HFF-Myc (cell line): ENCODE measurements around the gene SMAD6.

ENCODE experiments used
- DNase-seq: peaks from one replicate; pipeline ENCODE4 v3.0.0-alpha.2; 2011; ENCODE audit warnings: low read depth; ENCODE audit errors: extremely low read depth
- H3K4me3 ChIP-seq: replicated peaks from 2 replicates; pipeline ENCODE4 v1.5.1; 2011; ENCODE audit warnings: low read depth, mild to moderate bottlenecking, control low read depth, low read length
- TF ChIP-seq, protein P1 (sequence below): IDR thresholded peaks from 2 replicates; pipeline ENCODE4 v1.5.1; 2012; ENCODE audit warnings: mild to moderate bottlenecking, low read depth, low read length, control low read depth; ENCODE audit errors: missing control alignments

The SMAD6 gene

GRCh38 chr15:66803182-66803729, 101.2 kb downstream of the SMAD6 start:
- H3K4me3 ChIP-seq: 0 out of 2 replicates have a peak overlapping the region, but pooled peaks have one; percentile 20
- TF ChIP-seq, protein P1, sequence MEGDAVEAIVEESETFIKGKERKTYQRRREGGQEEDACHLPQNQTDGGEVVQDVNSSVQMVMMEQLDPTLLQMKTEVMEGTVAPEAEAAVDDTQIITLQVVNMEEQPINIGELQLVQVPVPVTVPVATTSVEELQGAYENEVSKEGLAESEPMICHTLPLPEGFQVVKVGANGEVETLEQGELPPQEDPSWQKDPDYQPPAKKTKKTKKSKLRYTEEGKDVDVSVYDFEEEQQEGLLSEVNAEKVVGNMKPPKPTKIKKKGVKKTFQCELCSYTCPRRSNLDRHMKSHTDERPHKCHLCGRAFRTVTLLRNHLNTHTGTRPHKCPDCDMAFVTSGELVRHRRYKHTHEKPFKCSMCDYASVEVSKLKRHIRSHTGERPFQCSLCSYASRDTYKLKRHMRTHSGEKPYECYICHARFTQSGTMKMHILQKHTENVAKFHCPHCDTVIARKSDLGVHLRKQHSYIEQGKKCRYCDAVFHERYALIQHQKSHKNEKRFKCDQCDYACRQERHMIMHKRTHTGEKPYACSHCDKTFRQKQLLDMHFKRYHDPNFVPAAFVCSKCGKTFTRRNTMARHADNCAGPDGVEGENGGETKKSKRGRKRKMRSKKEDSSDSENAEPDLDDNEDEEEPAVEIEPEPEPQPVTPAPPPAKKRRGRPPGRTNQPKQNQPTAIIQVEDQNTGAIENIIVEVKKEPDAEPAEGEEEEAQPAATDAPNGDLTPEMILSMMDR: no peak
- DNase-seq: peak; percentile 91

- no peak for DNase-seq
- no peak overlapping the region for H3K4me3 ChIP-seq
- TF ChIP-seq, protein P1: no peak
Measured at GRCh38 chr15:66803749-66804148, 101.7 kb downstream of the SMAD6 start.

DNA sequence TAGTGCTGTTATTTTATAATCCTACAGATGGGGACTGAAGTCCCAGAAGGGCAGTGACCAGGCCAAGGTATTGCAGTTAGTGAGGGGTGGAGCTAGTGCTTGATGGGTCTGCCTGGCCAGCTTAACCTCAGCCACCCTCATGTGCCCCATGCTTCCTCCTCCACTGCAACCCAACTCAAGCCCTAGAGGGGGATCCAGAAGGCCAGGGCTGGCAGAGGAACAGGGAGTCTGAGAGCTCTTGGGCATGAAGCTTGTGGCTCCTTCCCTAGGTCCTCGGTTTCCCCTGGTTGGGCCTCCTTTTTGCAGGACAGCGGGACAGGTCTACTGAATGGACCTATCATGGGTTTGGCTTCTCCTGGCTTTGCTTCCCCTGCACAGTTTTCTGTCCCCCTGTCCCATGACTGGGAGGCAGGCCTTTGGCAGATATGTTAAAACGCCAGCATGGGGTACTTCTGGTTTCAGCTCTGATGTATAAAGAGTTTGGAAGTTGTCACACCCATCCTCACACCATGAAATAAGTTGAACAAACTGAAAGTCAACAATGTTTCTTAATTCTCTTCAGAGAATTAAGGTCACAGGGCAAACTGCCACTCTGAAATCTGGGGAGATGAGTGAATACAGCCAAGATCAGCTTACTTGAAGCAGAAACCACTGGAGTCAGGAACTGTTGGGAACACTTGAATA, 103.3 kb downstream of the SMAD6 start:
- H3K4me3 ChIP-seq: no peak overlapping the region
- DNase-seq: no peak
- TF ChIP-seq, protein P1: no peak

GRCh38 chr15:66808181-66808824, 106.3 kb downstream of the SMAD6 start:
- DNase-seq: no peak
- no peak overlapping the region for H3K4me3 ChIP-seq
- TF ChIP-seq, protein P1: no peak

DNA sequence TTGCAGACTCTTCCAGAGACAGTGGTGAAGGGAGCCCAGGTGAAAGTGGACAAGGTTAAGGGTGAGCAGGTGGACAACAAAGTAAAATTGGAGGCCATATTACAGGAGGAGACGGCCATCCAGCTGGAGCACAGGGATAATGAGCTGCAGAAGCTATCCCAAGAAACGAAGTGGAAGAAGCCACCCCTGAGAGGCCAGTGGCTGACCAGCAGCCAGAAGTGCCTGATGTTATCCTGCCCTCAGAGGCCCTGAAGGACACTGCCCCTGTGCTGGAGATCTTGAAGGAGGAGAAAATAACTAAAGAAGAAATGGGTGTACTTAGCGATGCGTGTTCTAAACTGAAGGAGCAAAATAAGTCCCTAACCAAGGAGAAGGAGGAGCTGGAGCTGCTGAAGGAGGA, 107.6 kb downstream of the SMAD6 start:
- TF ChIP-seq, protein P1: no peak
- no peak for DNase-seq
- no peak overlapping the region for H3K4me3 ChIP-seq

GRCh38 chr15:66815318-66815717, 113.3 kb downstream of the SMAD6 start:
- H3K4me3 ChIP-seq: no peak overlapping the region
- peak; percentile 69 for DNase-seq
- TF ChIP-seq, protein P1: no peak

GRCh38 chr15:66816201-66816600, 114.2 kb downstream of the SMAD6 start:
- no peak for DNase-seq

More at GRCh38 chr15:66816201-66816600, 114.2 kb downstream of the SMAD6 start:
- TF ChIP-seq, protein P1: no peak
- H3K4me3 ChIP-seq: no peak overlapping the region
